Measurements from ENCODE around the gene CTBP2.

DNA sequence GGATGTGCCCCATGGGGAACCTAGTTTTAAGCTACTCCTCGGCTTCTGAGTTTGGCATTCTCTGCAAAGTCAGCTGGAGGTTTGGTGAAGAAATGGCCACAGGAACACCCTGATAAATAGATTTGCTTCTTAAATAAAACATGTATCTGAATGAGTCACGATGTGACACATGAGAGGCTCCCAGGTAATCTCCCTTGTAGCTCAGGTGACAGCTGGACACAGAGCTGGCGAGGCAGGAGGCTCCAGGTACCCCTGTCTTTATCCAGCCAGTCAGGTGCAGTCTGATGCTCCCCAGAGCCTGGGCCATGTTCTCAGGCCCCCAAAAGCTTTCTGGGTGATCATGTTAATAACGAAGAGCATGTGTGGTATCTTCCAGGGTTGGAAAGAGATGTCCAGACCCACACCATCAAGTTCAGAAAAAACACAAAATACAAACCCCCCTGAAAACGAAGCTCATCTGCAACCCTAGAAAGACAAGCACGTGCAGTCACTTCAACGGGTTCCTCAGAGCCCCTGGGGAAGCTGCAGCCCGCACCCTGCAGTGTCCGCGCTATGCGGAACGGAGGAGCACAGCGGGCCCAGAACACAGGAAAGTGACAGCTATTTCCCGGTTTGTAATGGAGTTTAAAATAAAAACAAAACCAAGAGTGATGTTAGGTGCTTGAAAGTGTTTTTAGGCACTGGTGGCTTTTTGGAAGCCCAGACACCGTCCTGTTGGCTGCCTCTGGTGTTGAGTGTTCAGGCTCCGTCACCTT is 149.0 kb downstream of the CTBP2 start:
- TF ChIP-seq, protein P1, sequence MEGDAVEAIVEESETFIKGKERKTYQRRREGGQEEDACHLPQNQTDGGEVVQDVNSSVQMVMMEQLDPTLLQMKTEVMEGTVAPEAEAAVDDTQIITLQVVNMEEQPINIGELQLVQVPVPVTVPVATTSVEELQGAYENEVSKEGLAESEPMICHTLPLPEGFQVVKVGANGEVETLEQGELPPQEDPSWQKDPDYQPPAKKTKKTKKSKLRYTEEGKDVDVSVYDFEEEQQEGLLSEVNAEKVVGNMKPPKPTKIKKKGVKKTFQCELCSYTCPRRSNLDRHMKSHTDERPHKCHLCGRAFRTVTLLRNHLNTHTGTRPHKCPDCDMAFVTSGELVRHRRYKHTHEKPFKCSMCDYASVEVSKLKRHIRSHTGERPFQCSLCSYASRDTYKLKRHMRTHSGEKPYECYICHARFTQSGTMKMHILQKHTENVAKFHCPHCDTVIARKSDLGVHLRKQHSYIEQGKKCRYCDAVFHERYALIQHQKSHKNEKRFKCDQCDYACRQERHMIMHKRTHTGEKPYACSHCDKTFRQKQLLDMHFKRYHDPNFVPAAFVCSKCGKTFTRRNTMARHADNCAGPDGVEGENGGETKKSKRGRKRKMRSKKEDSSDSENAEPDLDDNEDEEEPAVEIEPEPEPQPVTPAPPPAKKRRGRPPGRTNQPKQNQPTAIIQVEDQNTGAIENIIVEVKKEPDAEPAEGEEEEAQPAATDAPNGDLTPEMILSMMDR (IDR thresholded peaks at IDR 0.05; ENCODE audit: insufficient read depth, low read length, poor library complexity, severe bottlenecking): no peak
- TF ChIP-seq EZH2phosphoT487 (conservative IDR thresholded peaks at IDR 0.05; ENCODE audit: low read length): no peak
